GM18508 (cell line): Measurements from ENCODE around the gene GPR132.
"Not testable (repeated sequence)": the region's sequence is repeated elsewhere in the genome, so short reads cannot be mapped to it uniquely, and the experiment has no call there.

Experiments
- ATAC-seq: cut with Tn5 transposase; IDR thresholded peaks from one replicate; pipeline ENCODE4 v1.9.1; 2021; ENCODE audit warnings: moderate number of reproducible peaks; ENCODE audit not compliant: insufficient read depth, unreplicated experiment

The GPR132 gene

GRCh38 chr14:105046891-105047282, 18.3 kb downstream of the GPR132 start:
- no peak for ATAC-seq

- no peak for ATAC-seq
Observed at GRCh38 chr14:105045710-105046326, 19.4 kb downstream of the GPR132 start.

- no peak for ATAC-seq
Observed at GRCh38 chr14:105043641-105044040, 21.6 kb downstream of the GPR132 start.

- ATAC-seq: no peak
Observed at GRCh38 chr14:105042813-105043212, 22.4 kb downstream of the GPR132 start.

- no peak for ATAC-seq
Observed at GRCh38 chr14:105041841-105042765, 23.1 kb downstream of the GPR132 start.

- ATAC-seq: no peak
Observed at GRCh38 chr14:105039458-105040205, 25.6 kb downstream of the GPR132 start.

GRCh38 chr14:105035616-105036015, 29.6 kb downstream of the GPR132 start:
- not testable (repeated sequence) for ATAC-seq

- no peak for ATAC-seq
Observed at GRCh38 chr14:105034315-105035039, 30.8 kb downstream of the GPR132 start.

GRCh38 chr14:105033412-105033900, 31.8 kb downstream of the GPR132 start:
- not testable (repeated sequence) for ATAC-seq

- ATAC-seq: not testable (repeated sequence)
Observed at GRCh38 chr14:105032451-105032901, 32.8 kb downstream of the GPR132 start.

GRCh38 chr14:105030836-105031396, 34.3 kb downstream of the GPR132 start:
- no peak for ATAC-seq

GRCh38 chr14:105030194-105030593, 35.0 kb downstream of the GPR132 start:
- no peak for ATAC-seq

GRCh38 chr14:105029402-105029801, 35.8 kb downstream of the GPR132 start:
- no peak for ATAC-seq

GRCh38 chr14:105028251-105028927, 36.8 kb downstream of the GPR132 start:
- no peak for ATAC-seq

GRCh38 chr14:105027718-105028117, 37.5 kb downstream of the GPR132 start:
- not testable (repeated sequence) for ATAC-seq

GRCh38 chr14:105026802-105027563, 38.2 kb downstream of the GPR132 start:
- ATAC-seq: no peak

GRCh38 chr14:105026033-105026785, 39.0 kb downstream of the GPR132 start:
- ATAC-seq: no peak

GRCh38 chr14:105025429-105025828, 39.8 kb downstream of the GPR132 start:
- ATAC-seq: no peak
